A673 (cell line): ENCODE measurements around the gene HAPLN3. TPM values are rescaled to one million over a fixed set of nuclear protein-coding genes. Genes with fewer than 3 reads are reported as not detected.
A peak's percentile ranks its signal among the peaks of the same experiment; 100 is the strongest.

Experiments used
- BruUV-seq: library from RNA; stranded (reverse); fragments of 400-500 nt; replicated peaks from 2 replicates; lab custom pipeline; 2021; lab: Mats Ljungman, UMichigan
- CTCF ChIA-PET: fragments of 300-600 bp; sonication (Branson Sonifier 250); formaldehyde crosslinking; loops from one replicate; lab custom pipeline; 2022; ENCODE audit warnings: antibody characterized with exemption; lab: Charles Lee
- POLR2A ChIA-PET: fragments of 300-600 bp; sonication (Branson Sonifier 250); formaldehyde crosslinking; loops from one replicate; lab custom pipeline; 2022; ENCODE audit warnings: antibody characterized with exemption; ENCODE audit not compliant: low non-redundant PET; lab: Charles Lee
- DNase-seq: peaks from one replicate; pipeline ENCODE4 v3.0.0-alpha.2; 2015; ENCODE audit warnings: low spot score
- H3K27ac ChIP-seq: fragments of 200-600 bp; sonication (generic); 2 replicates; pipeline ENCODE4 v1.5.1; 2016; ENCODE audit warnings: mixed run types, low read depth, mild to moderate bottlenecking, mixed read lengths, antibody characterized with exemption, low read length; ENCODE audit not compliant: poor library complexity, severe bottlenecking
- H3K27me3 ChIP-seq: fragments of 200-600 bp; sonication (generic); replicated peaks from 2 replicates; pipeline ENCODE4 v1.6.1; 2017; ENCODE audit warnings: mixed run types, low read depth, mild to moderate bottlenecking, mixed read lengths, antibody characterized with exemption, low read length; ENCODE audit not compliant: insufficient read depth, poor library complexity
- H3K36me3 ChIP-seq: fragments of 200-600 bp; sonication (generic); 2 replicates; pipeline ENCODE4 v1.6.1; 2016; ENCODE audit warnings: mixed run types, mild to moderate bottlenecking, mixed read lengths, antibody characterized with exemption, low read length; ENCODE audit not compliant: insufficient read depth, poor library complexity, severe bottlenecking
- H3K4me1 ChIP-seq: fragments of 200-600 bp; sonication (generic); 2 replicates; pipeline ENCODE4 v1.6.1; 2017; ENCODE audit warnings: mixed run types, mild to moderate bottlenecking, mixed read lengths, antibody characterized with exemption, low read length; ENCODE audit not compliant: insufficient read depth, poor library complexity, severe bottlenecking
- H3K4me3 ChIP-seq: fragments of 200-600 bp; sonication (generic); 2 replicates; pipeline ENCODE4 v1.5.1; 2016; ENCODE audit warnings: low read depth, mixed run types, mild to moderate bottlenecking, mixed read lengths, low read length; ENCODE audit not compliant: poor library complexity, severe bottlenecking
- H3K9me3 ChIP-seq: fragments of 200-600 bp; sonication (generic); 2 replicates; pipeline ENCODE4 v1.6.1; 2016; ENCODE audit warnings: mixed run types, low read depth, mild to moderate bottlenecking, mixed read lengths, antibody characterized with exemption, low read length; ENCODE audit not compliant: poor library complexity, severe bottlenecking
- EZH2 ChIP-seq: fragments of 200-600 bp; sonication (generic); IDR thresholded peaks from 2 replicates; pipeline ENCODE4 v1.6.1; 2017; ENCODE audit warnings: borderline replicate concordance, low read depth, mild to moderate bottlenecking, mixed read lengths, antibody characterized with exemption, low read length; ENCODE audit not compliant: poor library complexity, severe bottlenecking
- intact Hi-C: fragments of 100-400 bp; cut with micrococcal nuclease; formaldehyde crosslinking; loops from one replicate; pipeline ENCODE4 v1.10.0; 2022; ENCODE audit not compliant: unreplicated experiment
- total RNA-seq: library from RNA; stranded (reverse); gene quantifications from 2 replicates; pipeline ENCODE4 v1.2.3, GENCODE V29; 2021
- TF ChIP-seq, protein P1 (sequence below): fragments of 300-800, 200-600 bp; sonication (generic); conservative IDR thresholded peaks from 2 replicates; pipeline ENCODE4 v1.5.1; 2017; ENCODE audit warnings: low read depth, mild to moderate bottlenecking, antibody characterized with exemption, low read length, moderate library complexity, mixed read lengths

The HAPLN3 gene
- total RNA-seq, 1 experiment from 2014 or later = 1.4 TPM

DNA sequence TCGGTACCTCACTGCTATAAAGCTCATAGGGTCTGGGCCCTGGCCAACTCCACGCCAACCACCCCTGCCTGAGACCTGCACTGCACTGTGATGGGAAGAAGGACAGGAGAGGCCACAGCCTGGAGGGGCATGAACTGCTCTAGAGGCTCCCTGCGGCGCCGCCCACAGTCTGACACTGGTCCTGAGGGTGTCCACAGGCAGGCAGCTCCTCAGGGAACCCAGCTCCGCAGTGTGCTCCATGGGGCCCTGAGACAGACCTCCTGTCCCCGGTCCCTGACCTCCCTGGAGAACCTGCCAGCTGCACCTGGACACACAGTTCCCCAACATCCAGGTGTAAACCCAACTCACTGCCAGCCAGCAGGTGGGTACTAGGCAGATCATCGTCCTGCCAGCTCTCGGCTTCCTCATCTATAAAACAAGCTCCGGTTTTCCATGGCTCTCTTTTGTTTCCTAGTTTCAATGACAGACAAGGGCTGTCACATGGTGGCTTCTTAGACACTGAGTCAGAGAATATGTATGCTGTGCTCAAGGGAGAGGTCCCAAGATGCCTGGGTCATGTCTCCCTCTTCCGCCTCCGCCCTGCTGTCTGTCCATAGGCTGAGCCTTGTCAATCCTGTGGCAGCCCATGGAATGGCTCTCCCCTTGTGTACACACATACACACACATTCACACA, 5.1 kb upstream of the HAPLN3 start:
- intact Hi-C loops = no loop called here
- Histone ChIP-seq H3K4me1 (peaks cover 18% of the 10 kb centered on the region), H3K9me3 (no peaks in the 10 kb centered on the region), H3K27ac (no peak overlapping the region), H3K36me3 (no peaks in the 10 kb centered on the region), H3K4me3 (no peak overlapping the region), H3K27me3 (no peaks in the 10 kb centered on the region)
- BruUV-seq = no TSS peak
- ChIA-PET POLR2A (no interaction called here), CTCF (interaction anchor here (0.6 to 0.8 kb wide), 2 partner anchors 103 to 113 kb away, joined by 5 to 8 read pairs; no protein-coding TSS in a partner anchor)
- no peak for DNase-seq
- no peak for TF ChIP-seq EZH2
- TF ChIP-seq, protein P1, sequence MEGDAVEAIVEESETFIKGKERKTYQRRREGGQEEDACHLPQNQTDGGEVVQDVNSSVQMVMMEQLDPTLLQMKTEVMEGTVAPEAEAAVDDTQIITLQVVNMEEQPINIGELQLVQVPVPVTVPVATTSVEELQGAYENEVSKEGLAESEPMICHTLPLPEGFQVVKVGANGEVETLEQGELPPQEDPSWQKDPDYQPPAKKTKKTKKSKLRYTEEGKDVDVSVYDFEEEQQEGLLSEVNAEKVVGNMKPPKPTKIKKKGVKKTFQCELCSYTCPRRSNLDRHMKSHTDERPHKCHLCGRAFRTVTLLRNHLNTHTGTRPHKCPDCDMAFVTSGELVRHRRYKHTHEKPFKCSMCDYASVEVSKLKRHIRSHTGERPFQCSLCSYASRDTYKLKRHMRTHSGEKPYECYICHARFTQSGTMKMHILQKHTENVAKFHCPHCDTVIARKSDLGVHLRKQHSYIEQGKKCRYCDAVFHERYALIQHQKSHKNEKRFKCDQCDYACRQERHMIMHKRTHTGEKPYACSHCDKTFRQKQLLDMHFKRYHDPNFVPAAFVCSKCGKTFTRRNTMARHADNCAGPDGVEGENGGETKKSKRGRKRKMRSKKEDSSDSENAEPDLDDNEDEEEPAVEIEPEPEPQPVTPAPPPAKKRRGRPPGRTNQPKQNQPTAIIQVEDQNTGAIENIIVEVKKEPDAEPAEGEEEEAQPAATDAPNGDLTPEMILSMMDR = no peak

DNA sequence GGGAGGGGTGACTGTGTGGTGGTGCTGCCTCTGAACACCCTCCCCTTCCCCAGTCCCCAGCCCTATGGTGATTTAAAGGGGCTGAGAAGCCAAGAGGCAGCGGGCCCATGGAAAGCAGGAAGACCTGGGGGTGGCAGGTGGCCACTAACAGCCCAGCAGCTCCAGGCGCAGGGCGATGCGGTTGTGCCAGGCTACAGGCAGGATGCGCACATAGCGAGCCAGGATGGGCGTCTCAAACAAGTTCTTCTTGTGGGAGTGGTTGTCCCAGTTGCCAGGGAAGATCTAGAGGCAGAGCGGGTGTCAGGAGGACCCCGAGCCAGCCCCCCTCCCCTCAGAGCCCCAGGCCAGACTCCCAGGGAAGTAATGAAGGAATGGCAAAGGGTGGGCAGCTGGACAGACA, 3.9 kb upstream of the HAPLN3 start:
- peaks cover 14% of the 10 kb centered on the region for H3K4me1 ChIP-seq
- no peaks in the 10 kb centered on the region for H3K36me3 ChIP-seq
- H3K27ac ChIP-seq = no peak overlapping the region
- H3K9me3 ChIP-seq = no peaks in the 10 kb centered on the region
- intact Hi-C loops = loop anchor here (5.0 kb wide), 1 partner anchor 268 kb away; no protein-coding TSS in a partner anchor
- no peak overlapping the region for H3K4me3 ChIP-seq
- TF ChIP-seq, protein P1 = no peak
- TF ChIP-seq EZH2 = no peak
- no TSS peak for BruUV-seq
- H3K27me3 ChIP-seq = no peaks in the 10 kb centered on the region
- DNase-seq = no peak
- ChIA-PET POLR2A (no interaction called here), CTCF (no interaction called here)

- Histone ChIP-seq H3K4me1 (peaks cover 14% of the 10 kb centered on the region), H3K27me3 (no peaks in the 10 kb centered on the region), H3K4me3 (no peak overlapping the region), H3K36me3 (no peaks in the 10 kb centered on the region), H3K27ac (no peak overlapping the region), H3K9me3 (no peaks in the 10 kb centered on the region)
- intact Hi-C loops = loop anchor here (5.0 kb wide), 1 partner anchor 269 kb away; no protein-coding TSS in a partner anchor
- POLR2A ChIA-PET = no interaction called here
- DNase-seq = no peak
- BruUV-seq = TSS peak; percentile 69
- CTCF ChIA-PET = no interaction called here
- TF ChIP-seq, protein P1 = no peak
- TF ChIP-seq EZH2 = no peak
Observed at GRCh38 chr15:88898736-88899135, 3.4 kb upstream of the HAPLN3 start.
